NCI-H446 treated with DMSO at 0.1 percent for 48 hours (cell line): ENCODE measurements around the gene ATP9B.

ENCODE experiments used
- DNase-seq: peaks from one replicate; lab custom pipeline; 2025; lab: John Stamatoyannopoulos, UW

ATP9B gene

DNA sequence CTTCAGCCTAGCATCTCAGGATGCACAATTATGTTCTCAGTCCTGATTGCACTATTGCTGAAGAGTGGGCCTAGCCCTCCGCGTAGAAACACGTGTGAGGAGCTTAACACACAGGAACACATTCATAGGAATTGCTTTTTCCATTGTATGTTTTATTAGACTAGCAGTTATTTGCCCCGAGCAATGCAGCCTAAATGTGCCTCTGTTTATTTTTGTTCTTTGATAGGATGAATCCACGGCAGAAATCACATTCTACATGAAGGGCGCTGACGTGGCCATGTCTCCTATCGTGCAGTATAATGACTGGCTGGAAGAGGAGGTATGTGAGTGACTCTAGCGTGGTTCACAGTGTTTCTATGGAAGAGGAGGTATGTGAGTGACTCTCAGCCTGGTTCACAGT is 260.6 kb downstream of the ATP9B start:
- DNase-seq: no peak

DNA sequence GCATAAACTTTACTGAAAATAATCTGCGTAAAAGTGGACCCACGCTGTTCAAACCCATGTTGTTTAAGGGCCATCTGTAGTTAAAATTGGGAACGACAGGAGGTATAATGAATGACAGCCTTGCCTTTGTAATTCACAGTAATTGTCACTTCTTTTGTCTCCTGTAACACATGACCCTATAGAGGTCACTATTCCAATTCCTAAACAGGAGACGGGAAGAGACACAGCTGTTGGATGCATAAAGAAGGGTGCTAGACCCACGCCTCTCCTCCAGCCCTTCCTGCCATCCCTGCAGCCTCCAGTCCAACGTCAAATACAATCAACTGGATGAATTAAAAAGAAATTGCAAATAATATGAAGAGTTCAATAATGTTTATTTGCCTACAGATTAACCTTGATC is 263.5 kb downstream of the ATP9B start:
- no peak for DNase-seq

DNA sequence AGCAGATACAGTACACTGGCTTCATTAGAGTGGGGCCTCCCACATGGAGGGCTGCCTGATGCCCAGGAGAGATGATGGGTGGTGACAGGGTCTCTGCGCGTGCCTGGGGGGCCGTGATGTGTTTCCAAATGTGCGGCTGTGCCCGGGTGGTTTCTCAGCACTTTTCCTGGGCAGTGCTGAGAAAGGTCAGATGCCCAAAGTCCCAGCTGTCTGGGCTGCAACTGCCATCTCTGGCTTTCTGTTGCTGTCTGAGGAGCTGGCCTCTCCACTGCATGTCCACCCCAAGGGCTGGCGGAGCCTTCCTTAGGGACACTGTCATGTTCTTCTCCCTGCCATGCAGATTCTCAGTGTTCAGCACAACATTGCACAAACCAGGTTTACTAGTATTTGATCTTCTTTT is 263.9 kb downstream of the ATP9B start:
- no peak for DNase-seq

- no peak for DNase-seq
These were observed 265.5 kb downstream of the ATP9B start for GRCh38 chr18:79334496-79335233.

DNA sequence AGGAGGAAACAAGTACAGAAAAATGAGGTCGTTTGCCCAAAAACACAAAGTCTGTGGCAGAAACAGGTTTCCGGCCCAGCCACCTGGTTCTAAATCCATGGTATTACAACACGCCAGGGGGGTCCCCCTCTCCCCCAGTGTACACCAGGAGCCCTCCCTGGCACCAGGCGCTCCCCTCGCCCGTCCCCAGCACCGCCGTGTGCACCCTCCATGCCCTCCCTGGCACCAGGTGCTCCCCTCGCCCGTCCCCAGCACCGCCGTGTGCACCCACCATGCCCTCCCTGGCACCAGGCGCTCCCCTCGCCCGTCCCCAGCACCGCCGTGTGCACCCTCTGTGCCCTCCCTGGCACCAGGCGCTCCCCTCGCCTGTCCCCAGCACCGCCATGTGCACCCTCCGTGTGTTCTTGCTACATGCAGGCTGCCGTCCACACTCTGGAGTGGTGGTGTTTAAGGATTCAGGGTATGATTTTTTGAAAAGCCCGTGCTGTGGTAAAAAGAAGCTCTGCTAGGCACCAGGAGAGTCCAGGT is 266.7 kb downstream of the ATP9B start:
- no peak for DNase-seq

DNA sequence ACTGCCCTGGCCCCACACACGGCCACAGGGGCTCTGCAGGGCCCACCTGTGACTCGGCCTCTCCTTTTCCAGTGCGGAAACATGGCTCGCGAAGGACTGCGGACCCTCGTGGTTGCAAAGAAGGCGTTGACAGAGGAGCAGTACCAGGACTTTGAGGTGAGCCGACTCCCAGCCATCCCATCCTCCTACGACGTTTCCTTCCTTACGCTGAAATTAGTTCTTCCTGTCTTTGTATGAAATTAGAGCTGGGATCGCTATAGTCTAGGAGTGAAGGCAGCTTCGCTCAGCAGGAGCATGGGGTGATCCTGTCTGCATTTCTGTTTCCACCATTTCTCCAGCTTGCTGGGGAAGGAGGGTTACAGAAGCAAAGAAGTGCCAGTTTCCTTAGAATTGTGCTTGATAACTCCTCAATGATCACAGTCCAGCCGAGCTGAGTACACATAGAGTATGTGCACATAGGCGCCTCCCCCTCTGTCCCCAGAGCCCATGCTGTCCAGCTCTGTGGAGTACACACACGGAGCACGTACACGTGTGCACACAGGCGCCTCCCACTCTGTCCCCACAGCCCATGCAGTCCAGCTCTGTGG is 267.5 kb downstream of the ATP9B start:
- DNase-seq: no peak

DNA sequence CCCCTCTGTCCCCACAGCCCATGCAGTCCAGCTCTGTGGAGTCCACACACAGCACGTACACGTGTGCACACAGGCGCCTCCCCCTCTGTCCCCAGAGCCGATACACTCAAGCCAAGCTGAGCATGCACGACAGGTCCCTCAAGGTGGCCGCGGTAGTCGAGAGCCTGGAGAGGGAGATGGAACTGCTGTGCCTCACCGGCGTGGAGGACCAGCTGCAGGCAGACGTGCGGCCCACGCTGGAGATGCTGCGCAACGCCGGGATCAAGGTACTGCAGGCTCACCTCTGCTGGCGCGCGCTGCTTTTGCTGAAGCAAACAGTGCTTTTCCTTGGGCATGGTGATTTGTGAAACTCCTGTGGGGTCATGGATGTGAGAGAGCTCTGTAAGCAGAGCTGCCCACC is 268.0 kb downstream of the ATP9B start:
- no peak for DNase-seq

DNA sequence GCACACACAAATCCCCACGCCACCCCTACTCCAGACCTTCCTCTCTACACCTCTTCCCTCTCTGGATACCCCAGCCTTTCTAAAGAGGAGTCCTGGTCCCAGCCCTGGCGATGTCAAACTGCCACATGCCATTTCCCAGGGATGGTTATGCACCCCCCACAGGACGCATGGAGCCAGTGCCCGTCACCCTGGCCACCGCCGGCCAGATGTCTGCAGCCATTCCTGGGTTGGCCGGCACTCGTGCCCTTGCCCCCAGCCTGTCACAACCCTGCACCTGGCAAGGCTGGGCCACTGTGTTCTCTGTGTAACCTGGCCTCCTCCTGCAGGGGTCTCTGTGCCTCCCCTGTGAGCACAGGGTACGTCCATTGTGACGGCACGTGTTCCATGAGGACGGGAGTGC is 268.4 kb downstream of the ATP9B start:
- DNase-seq: no peak

GRCh38 chr18:79339094-79339908 is 270.1 kb downstream of the ATP9B start:
- no peak for DNase-seq

DNA sequence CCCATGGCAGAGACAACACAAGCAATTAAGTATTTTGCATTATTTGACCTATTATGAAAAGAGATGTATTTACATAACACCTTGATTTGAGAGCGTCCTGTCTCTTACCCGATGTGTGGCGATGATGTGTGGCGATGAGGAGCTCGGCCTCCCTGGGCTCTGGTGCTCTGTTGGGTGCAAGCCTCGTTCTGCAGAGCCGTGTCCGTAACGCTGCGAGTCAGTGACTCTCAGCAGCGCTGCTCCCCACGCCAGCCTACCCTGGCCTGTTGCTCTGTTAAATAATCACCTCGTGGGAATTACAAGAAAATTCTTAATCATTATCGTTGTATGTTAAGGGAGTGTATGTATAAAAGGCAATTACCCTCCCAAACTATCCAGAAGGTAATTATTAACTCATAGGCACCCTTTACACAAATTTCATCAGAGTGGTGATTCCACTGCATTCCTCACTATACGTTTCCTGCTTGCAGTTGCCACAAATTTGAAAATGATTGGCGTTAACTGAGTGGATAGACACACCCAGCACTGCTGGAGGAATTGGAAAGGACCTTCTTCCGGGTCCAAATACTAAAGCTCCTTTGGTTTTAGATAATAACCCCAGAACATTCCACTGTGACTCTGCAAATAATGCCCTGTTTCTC is 274.5 kb downstream of the ATP9B start:
- DNase-seq: no peak

DNA sequence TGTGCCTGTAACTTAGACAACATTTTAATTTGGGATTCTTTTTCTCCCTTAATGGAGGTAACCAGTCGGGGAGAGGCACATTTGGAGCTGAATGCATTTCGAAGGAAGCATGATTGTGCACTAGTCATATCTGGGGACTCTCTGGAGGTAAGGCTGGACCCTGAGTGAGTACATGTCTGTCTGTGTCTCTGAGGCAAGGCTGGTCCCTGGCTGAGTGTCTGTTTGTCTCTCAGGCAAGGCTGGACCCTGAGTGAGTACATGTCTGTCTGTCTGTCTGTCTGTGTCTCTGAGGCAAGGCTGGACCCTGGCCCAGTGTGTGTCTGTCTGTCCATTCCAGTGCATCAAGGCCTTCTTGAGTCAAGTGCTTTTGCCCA is 275.0 kb downstream of the ATP9B start:
- no peak for DNase-seq

DNA sequence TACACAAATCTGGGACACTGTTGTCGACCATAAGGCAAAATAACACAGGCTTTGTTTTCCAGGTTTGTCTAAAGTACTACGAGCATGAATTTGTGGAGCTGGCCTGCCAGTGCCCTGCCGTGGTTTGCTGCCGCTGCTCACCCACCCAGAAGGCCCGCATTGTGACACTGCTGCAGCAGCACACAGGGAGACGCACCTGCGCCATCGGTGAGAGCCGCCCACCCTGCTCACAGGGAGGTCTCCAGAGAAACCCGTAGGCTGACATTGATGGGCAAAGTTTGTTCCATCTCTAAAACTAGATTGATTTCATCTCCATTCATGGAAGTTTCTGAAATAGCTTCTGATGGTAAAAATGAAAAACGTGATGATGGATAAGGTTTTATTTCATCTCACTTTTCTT is 276.2 kb downstream of the ATP9B start:
- DNase-seq: no peak

DNA sequence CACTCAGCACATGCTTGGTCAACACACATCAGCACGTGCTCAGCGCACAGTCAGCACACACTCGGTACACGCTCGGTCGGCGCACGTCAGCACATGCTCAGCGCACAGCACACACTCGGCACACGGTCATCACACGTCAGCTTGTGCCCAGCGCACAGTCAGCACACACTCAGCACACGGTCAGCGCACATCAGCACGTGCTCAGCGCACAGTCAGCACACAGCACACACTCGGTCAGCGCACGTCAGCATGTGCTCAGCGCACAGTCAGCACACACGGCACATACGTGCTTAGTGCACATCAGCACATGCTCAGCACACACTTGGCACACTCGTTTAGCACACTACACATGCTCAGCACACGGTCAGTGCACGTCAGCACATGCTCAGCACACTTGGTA is 276.8 kb downstream of the ATP9B start:
- no peak for DNase-seq

DNA sequence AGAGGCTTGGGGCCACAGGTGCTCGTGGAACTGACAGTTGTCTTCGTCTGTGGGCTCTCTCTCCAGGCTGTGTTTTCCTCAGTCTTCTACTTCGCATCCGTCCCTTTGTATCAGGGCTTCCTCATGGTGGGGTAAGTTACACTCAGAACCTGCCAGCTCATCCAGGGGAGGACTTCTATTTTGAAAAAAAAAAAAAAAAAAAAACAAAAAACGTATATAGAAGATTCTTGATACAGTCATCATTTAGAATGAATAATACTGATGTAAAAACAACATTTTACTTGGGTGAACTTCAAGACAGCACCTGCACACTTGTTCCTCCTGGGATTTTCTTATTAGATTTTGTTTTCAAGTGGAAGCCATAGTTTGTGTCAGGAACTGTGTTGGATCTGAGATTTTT is 278.9 kb downstream of the ATP9B start:
- no peak for DNase-seq

- no peak for DNase-seq
These were observed 283.2 kb downstream of the ATP9B start for GRCh38 chr18:79352432-79352831.

DNA sequence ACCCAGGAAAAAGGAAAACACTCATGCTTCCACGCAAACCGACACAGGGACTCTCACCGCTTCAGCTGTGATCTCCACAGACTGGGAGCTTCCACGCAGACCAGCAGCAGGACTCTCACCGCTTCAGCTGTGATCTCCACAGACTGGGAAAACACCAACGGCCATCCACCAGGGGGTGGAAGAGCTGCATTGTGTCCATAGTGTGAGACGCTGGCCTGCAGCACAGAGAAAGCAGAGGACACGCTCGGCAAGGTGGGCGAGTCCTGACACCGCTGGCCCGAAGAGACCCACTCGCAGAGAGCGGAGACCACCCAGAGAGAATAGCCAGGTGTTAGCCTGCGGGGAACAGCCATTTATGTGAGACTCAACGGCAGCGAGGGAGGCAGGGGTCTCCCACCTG is 284.1 kb downstream of the ATP9B start:
- no peak for DNase-seq

- DNase-seq: no peak
These were observed 285.2 kb downstream of the ATP9B start for GRCh38 chr18:79354350-79354749.

DNA sequence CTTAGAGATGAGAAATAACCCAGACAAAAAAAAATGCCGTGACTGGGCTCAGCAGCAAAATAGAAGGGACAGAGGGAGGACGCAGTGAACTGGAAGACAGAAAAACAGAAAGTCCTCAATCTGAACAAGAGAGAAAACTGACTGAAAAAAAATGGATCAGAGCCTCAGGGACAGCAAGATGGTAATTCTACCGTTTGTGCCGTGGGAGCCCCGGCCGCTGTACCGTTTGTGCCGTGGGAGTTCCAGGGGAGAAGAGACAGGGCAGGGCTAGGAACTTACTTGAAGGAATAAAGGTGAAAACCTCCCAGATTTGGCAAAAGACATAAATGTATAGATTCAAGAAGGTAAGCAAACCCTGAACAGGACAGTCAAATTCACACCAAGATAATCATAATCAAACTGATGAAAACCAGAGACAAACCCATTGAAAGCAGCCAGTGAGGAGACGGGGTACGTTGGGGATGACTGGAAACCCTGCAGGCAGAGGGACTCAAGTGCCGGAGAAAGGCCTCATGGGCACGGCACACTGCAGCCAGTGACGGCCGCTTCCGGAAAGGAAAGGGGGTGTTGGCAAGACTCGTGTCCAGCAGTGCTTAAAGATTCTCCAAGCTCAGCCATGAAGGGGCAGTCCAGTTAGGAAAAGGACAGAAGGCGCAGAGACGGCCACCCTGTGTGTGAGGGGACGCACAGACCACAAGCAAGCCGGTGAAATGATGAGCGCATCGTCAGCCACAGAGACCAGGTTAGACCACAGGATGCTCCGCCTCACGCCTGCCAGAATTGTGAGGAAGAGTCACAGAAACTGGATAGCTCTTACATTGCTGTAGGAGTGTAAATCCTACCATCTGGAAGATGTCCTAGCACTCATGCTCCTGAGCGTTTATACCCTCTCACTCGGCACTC is 286.5 kb downstream of the ATP9B start:
- no peak for DNase-seq

DNA sequence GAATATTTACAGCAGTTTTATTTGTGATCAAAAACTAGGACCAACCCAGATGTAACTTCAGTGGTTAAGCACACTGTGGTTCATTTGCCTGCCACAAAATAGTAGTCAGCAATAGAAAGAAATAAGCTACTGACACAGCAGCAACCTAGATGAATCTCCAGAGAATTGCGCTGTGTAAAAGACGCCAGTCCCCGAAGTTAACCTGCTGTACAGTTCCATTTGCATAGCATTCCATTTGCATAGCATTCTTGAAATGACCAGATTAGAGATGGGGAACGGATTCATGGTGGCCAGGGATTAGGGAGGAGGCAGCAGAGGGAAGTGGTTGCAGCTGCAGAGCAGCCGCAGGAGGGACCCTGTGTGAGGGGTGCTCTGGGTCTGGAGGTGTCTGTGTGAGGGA is 287.2 kb downstream of the ATP9B start:
- no peak for DNase-seq

- no peak for DNase-seq
These were observed 291.7 kb downstream of the ATP9B start for GRCh38 chr18:79360933-79361332.

DNA sequence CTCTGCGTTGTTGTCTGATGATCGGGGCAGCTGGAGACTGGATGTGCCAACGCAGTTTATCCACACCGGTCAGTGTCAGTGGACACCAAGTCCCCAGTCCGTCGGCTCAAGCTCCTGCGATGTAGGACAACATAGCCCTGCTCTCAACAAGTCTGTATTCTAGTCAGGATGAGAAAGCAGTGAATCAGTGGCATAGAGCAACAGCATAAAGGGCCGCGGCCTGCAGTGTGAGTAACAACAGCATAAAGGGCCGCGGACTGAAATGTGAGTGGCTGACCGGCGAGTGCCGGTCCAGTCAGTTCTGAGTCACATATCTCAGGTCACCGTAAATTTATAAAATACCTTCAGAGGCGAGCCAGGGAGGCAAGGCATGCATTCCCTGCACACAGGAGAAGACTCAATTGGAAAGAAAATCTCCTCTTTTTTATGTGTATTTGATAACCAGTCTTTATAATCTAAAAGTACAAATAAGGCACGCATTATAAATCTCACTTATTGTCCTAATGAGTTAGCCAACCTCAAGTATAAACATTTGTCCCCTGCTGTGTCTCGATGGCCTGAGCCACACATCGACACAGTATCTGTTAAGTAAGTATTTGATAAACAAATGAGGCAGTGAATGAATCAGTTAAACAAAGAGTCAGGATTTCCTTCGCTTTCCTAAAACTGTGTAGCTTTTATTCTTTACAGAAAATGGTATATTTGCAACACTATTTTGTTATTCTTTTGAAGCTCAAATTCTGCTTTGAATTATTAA is 292.8 kb downstream of the ATP9B start:
- DNase-seq: no peak
